VCaP (cell line): Measurements from ENCODE around the gene SIGLEC10.

Experiments
- H3K27ac ChIP-seq: fragments of 450-650 bp; 2 replicates; pipeline ENCODE4 v1.5.1; 2017
- CTCF ChIP-seq: fragments of 450-650 bp; conservative IDR thresholded peaks from 2 replicates; pipeline ENCODE4 v1.5.1; 2017; ENCODE audit warnings: mild to moderate bottlenecking, moderate library complexity

Gene SIGLEC10

GRCh38 chr19:51370230-51370629 lies 47.2 kb downstream of the SIGLEC10 start:
- H3K27ac ChIP-seq = no peak overlapping the region
- TF ChIP-seq CTCF = no peak

- TF ChIP-seq CTCF = no peak
- H3K27ac ChIP-seq = peak within 1 kb of the TSS; percentile 93
Observed at GRCh38 chr19:51368366-51369282, 48.8 kb downstream of the SIGLEC10 start, which contains the start of gene CLDND2. Gene CLDND2 (minus strand): TSS chr19:51369003. CDS start chr19:51368577, 426 bp downstream.

GRCh38 chr19:51367565-51368365 lies 49.7 kb downstream of the SIGLEC10 start:
- TF ChIP-seq CTCF = no peak
- peak overlapping the region; percentile 93 for H3K27ac ChIP-seq

GRCh38 chr19:51367255-51367564 lies 50.2 kb downstream of the SIGLEC10 start:
- TF ChIP-seq CTCF = no peak
- H3K27ac ChIP-seq = peak overlapping the region; percentile 93

- no peak for TF ChIP-seq CTCF
- peak overlapping the region; percentile 93 for H3K27ac ChIP-seq
Observed at GRCh38 chr19:51366389-51367254, 50.8 kb downstream of the SIGLEC10 start.

GRCh38 chr19:51365965-51366388 lies 51.5 kb downstream of the SIGLEC10 start, which contains the start of gene ETFB:
Gene ETFB (minus strand): TSS chr19:51366388. CDS start chr19:51366326, 62 bp downstream.
- TF ChIP-seq CTCF = no peak
- peak within 1 kb of the TSS; percentile 93 for H3K27ac ChIP-seq
